HCT116 (cell line): ENCODE results near the gene MAPRE2.

Source experiments
- EZH2 ChIP-seq: fragments of 200-600 bp; sonication (generic); IDR thresholded peaks from 2 replicates; pipeline ENCODE4 v1.6.1; 2017; ENCODE audit warnings: antibody characterized with exemption, mixed run types
- POLR2A ChIP-seq: IDR thresholded peaks from 2 replicates; pipeline ENCODE4 v1.7.0; 2011; ENCODE audit warnings: borderline replicate concordance; ENCODE audit not compliant: insufficient read depth, insufficient read length; ENCODE audit errors: extremely low read depth
- RAD21 ChIP-seq: IDR thresholded peaks from 2 replicates; pipeline ENCODE4 v1.6.1; 2012; ENCODE audit warnings: low read depth, mild to moderate bottlenecking
- YY1 ChIP-seq: IDR thresholded peaks from 2 replicates; pipeline ENCODE4 v1.6.1; 2011; ENCODE audit warnings: low read length, low read depth, moderate library complexity, mild to moderate bottlenecking; ENCODE audit not compliant: insufficient replicate concordance; ENCODE audit errors: extremely low read depth
- TF ChIP-seq, protein P1 (sequence below), 3 experiments: fragments of 200-600 bp in 1 of 3; sonication (generic) in 1 of 3; IDR thresholded peaks in 2 of 3; conservative IDR thresholded peaks in 1 of 3; 2 replicates each; pipeline ENCODE4 v1.5.1; 2012 to 2017; ENCODE audit warnings: low read depth in 2 of 3, low read length in 2 of 3, antibody characterized with exemption in 1 of 3, borderline replicate concordance in 1 of 3, control low read depth in 1 of 3, mild to moderate bottlenecking in 1 of 3, mixed read lengths in 1 of 3, mixed run types in 1 of 3, moderate library complexity in 1 of 3; ENCODE audit not compliant: insufficient read depth in 1 of 3
- TF ChIP-seq, protein P2 (sequence below): IDR thresholded peaks from 2 replicates; pipeline ENCODE4 v1.6.1; 2011; ENCODE audit warnings: mild to moderate bottlenecking, low read length, moderate library complexity; ENCODE audit not compliant: insufficient replicate concordance; ENCODE audit errors: extremely low read depth

DNA sequence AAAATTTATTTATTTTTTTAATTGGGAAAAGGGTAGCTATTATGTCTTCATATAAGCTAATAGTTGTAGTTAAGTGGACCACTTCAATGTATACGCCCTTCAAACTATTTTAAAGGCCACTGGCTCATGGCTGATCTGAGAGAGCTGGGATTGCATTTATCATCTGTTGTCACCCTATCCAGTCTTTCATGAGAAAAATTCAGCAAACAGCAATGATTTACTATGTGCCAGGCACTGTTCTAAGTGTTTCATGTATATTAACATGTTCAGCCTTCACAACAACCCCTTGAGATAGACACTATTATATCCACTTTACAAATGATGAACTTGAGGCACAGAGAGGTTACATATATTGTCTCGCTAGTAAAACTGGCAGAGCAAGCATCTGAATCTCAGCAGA lies 133.5 kb downstream of the MAPRE2 start:
- TF ChIP-seq, protein P1, sequence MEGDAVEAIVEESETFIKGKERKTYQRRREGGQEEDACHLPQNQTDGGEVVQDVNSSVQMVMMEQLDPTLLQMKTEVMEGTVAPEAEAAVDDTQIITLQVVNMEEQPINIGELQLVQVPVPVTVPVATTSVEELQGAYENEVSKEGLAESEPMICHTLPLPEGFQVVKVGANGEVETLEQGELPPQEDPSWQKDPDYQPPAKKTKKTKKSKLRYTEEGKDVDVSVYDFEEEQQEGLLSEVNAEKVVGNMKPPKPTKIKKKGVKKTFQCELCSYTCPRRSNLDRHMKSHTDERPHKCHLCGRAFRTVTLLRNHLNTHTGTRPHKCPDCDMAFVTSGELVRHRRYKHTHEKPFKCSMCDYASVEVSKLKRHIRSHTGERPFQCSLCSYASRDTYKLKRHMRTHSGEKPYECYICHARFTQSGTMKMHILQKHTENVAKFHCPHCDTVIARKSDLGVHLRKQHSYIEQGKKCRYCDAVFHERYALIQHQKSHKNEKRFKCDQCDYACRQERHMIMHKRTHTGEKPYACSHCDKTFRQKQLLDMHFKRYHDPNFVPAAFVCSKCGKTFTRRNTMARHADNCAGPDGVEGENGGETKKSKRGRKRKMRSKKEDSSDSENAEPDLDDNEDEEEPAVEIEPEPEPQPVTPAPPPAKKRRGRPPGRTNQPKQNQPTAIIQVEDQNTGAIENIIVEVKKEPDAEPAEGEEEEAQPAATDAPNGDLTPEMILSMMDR (IDR thresholded peaks at IDR 0.05 in 2 of 3, conservative IDR thresholded peaks at IDR 0.05 in 1 of 3; ENCODE audit: borderline replicate concordance in 1 of 3, insufficient read depth in 1 of 3, low read depth in 2 of 3, low read length in 2 of 3): no peak
- no peak for TF ChIP-seq RAD21
- TF ChIP-seq YY1: no peak
- TF ChIP-seq POLR2A: no peak
- TF ChIP-seq EZH2: no peak
- TF ChIP-seq, protein P2, sequence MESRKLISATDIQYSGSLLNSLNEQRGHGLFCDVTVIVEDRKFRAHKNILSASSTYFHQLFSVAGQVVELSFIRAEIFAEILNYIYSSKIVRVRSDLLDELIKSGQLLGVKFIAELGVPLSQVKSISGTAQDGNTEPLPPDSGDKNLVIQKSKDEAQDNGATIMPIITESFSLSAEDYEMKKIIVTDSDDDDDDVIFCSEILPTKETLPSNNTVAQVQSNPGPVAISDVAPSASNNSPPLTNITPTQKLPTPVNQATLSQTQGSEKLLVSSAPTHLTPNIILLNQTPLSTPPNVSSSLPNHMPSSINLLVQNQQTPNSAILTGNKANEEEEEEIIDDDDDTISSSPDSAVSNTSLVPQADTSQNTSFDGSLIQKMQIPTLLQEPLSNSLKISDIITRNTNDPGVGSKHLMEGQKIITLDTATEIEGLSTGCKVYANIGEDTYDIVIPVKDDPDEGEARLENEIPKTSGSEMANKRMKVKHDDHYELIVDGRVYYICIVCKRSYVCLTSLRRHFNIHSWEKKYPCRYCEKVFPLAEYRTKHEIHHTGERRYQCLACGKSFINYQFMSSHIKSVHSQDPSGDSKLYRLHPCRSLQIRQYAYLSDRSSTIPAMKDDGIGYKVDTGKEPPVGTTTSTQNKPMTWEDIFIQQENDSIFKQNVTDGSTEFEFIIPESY: no peak
